PC-9 (cell line): ENCODE data around the gene DNAAF3.

ENCODE experiments used
- EZH2 ChIP-seq: fragments of 200-600 bp; sonication (generic); IDR thresholded peaks from 2 replicates; pipeline ENCODE4 v1.8.0; 2017; ENCODE audit warnings: antibody characterized with exemption, low read depth
- TF ChIP-seq, protein P1 (sequence below): fragments of 200-600 bp; sonication (generic); conservative IDR thresholded peaks from 2 replicates; pipeline ENCODE4 v1.6.1; 2017; ENCODE audit warnings: mixed run types, antibody characterized with exemption, mild to moderate bottlenecking, moderate library complexity

GRCh38 chr19:55198651-55199050, 32.2 kb upstream of the DNAAF3 start:
- TF ChIP-seq, protein P1, sequence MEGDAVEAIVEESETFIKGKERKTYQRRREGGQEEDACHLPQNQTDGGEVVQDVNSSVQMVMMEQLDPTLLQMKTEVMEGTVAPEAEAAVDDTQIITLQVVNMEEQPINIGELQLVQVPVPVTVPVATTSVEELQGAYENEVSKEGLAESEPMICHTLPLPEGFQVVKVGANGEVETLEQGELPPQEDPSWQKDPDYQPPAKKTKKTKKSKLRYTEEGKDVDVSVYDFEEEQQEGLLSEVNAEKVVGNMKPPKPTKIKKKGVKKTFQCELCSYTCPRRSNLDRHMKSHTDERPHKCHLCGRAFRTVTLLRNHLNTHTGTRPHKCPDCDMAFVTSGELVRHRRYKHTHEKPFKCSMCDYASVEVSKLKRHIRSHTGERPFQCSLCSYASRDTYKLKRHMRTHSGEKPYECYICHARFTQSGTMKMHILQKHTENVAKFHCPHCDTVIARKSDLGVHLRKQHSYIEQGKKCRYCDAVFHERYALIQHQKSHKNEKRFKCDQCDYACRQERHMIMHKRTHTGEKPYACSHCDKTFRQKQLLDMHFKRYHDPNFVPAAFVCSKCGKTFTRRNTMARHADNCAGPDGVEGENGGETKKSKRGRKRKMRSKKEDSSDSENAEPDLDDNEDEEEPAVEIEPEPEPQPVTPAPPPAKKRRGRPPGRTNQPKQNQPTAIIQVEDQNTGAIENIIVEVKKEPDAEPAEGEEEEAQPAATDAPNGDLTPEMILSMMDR: no peak
- TF ChIP-seq EZH2: no peak
